Breast epithelium (tissue), 4 donors: ENCODE data around the gene GDNF. TPM values are rescaled to one million over a fixed set of nuclear protein-coding genes. Genes with fewer than 3 reads are reported as not detected.

Source experiments
- DNase-seq, 2 donors: peaks; one replicate each; pipeline ENCODE4 v3.0.0-alpha.2; 2019; ENCODE audit warnings: low spot score in 2 of 2
- H3K27ac ChIP-seq, 2 donors: fragments of 200-600 bp; sonication (generic) in 1 of 2; one replicate each; pipeline ENCODE4 v1.5.1; 2016 to 2019; ENCODE audit warnings: mild to moderate bottlenecking in 1 of 2
- H3K27me3 ChIP-seq, 2 donors: fragments of 200-600 bp; sonication (generic) in 1 of 2; one replicate each; pipeline versions ENCODE4 v1.5.1 to v1.6.0; 2017 to 2019; ENCODE audit warnings: control low read depth in 1 of 2, mild to moderate bottlenecking in 1 of 2
- H3K36me3 ChIP-seq: fragments of 200-600 bp; one replicate; pipeline ENCODE4 v1.5.1; 2019
- H3K4me1 ChIP-seq, 2 donors: fragments of 200-600 bp; sonication (generic); one replicate each; pipeline ENCODE4 v1.5.1; 2016 to 2019; ENCODE audit warnings: control low read depth in 1 of 2
- H3K4me3 ChIP-seq, 3 donors: fragments of 200-600 bp; sonication (generic); 1 replicate in 2 of 3; 2 replicates in 1 of 3; pipeline ENCODE4 v1.5.1; 2016 to 2019; ENCODE audit warnings: mild to moderate bottlenecking in 3 of 3, moderate library complexity in 2 of 3
- H3K9me3 ChIP-seq, 2 donors: fragments of 200-600 bp; sonication (generic) in 1 of 2; one replicate each; pipeline ENCODE4 v1.5.1; 2016 to 2019; ENCODE audit warnings: control low read depth in 1 of 2
- POLR2A ChIP-seq: fragments of 450-650 bp; IDR thresholded peaks from one replicate; pipeline ENCODE4 v1.6.1; 2016; ENCODE audit warnings: antibody characterized with exemption, mild to moderate bottlenecking, moderate library complexity
- POLR2AphosphoS5 ChIP-seq, 3 donors: sonication (generic); formaldehyde crosslinking; IDR thresholded peaks; one replicate each; pipeline ENCODE4 v1.6.1; 2017; ENCODE audit warnings: antibody characterized with exemption in 3 of 3
- intact Hi-C: fragments of 100-400 bp; cut with DNase I; formaldehyde crosslinking; loops from one replicate; pipeline ENCODE4 v1.15.1; 2023; ENCODE audit warnings: low total_unique reads
- total RNA-seq, 3 donors: library from RNA; depleted of rRNA; stranded (reverse); fragments of >200 nt; gene quantifications; one replicate each; pipeline ENCODE4 v1.1.0, GENCODE V29; 2016
- TF ChIP-seq, protein P1 (sequence below), 3 donors: fragments of 450-650 bp; IDR thresholded peaks; one replicate each; pipeline ENCODE4 v1.5.1; 2016 to 2017; ENCODE audit warnings: antibody characterized with exemption in 3 of 3, mild to moderate bottlenecking in 3 of 3, moderate library complexity in 3 of 3

The GDNF gene
- total RNA-seq, 3 donors from 2014 or later, result 0.15 to 0.33 TPM; not detected in 1

DNA sequence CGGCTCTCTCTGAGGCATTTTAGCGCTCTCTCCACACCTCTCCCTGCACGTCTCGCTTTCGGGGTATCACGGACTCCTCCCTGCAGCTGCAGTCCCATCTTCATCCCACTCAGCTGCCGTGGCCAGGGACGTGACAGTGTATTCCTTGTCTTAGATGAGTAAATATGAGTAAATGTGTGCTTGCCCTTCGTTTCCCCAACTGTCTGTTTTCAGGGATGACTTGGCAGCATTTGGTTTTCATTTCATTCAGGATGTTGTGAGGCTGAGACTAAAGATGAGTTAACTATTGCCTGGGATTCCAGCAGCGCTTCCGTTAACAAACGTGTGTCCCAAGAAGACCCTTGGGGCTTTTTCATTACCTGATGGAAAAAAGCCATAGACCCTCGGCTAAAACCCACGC, 29.5 kb downstream of the GDNF start:
- intact Hi-C loops, result no loop called here
- TF ChIP-seq POLR2AphosphoS5 (IDR thresholded peaks at IDR 0.05) (no peak), POLR2A (no peak)
- TF ChIP-seq, protein P1, sequence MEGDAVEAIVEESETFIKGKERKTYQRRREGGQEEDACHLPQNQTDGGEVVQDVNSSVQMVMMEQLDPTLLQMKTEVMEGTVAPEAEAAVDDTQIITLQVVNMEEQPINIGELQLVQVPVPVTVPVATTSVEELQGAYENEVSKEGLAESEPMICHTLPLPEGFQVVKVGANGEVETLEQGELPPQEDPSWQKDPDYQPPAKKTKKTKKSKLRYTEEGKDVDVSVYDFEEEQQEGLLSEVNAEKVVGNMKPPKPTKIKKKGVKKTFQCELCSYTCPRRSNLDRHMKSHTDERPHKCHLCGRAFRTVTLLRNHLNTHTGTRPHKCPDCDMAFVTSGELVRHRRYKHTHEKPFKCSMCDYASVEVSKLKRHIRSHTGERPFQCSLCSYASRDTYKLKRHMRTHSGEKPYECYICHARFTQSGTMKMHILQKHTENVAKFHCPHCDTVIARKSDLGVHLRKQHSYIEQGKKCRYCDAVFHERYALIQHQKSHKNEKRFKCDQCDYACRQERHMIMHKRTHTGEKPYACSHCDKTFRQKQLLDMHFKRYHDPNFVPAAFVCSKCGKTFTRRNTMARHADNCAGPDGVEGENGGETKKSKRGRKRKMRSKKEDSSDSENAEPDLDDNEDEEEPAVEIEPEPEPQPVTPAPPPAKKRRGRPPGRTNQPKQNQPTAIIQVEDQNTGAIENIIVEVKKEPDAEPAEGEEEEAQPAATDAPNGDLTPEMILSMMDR (IDR thresholded peaks at IDR 0.05), result no peak
- peak overlapping the region in 1 of 3 donors; percentile 37 for H3K4me3 ChIP-seq
- no peaks in the 10 kb centered on the region for H3K9me3 ChIP-seq
- no peaks in the 10 kb centered on the region for H3K4me1 ChIP-seq
- no peak for DNase-seq
- H3K27ac ChIP-seq, result no peak overlapping the region
- no peaks in the 10 kb centered on the region for H3K27me3 ChIP-seq
- H3K36me3 ChIP-seq, result no peaks in the 10 kb centered on the region

DNA sequence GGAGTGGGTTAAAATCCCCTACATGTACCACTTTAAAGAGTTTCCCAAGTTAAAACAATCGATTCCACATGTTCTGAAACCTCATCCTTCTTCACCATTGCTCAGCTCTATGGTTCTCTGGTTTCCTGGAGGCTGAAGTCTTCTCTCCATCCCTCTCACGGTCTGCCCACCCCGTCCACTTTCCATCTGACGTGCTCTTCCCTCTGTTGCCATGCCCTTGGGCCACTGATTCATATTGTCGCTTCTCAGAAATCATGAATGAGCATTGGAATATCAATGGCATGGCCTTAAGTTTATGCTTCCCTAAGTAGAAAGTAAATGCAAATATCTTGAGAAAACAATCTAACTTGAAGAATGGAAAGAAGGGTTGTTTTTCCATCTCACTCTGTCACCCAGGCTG, 30.9 kb downstream of the GDNF start:
- no peaks in the 10 kb centered on the region for H3K27me3 ChIP-seq
- no peak overlapping the region for H3K27ac ChIP-seq
- no peaks in the 10 kb centered on the region for H3K9me3 ChIP-seq
- DNase-seq, result no peak
- intact Hi-C loops, result no loop called here
- H3K4me1 ChIP-seq, result no peaks in the 10 kb centered on the region
- H3K4me3 ChIP-seq, result no peak overlapping the region
- TF ChIP-seq POLR2AphosphoS5 (IDR thresholded peaks at IDR 0.05) (no peak), POLR2A (no peak)
- TF ChIP-seq, protein P1 (IDR thresholded peaks at IDR 0.05), result no peak
- H3K36me3 ChIP-seq, result no peaks in the 10 kb centered on the region

DNA sequence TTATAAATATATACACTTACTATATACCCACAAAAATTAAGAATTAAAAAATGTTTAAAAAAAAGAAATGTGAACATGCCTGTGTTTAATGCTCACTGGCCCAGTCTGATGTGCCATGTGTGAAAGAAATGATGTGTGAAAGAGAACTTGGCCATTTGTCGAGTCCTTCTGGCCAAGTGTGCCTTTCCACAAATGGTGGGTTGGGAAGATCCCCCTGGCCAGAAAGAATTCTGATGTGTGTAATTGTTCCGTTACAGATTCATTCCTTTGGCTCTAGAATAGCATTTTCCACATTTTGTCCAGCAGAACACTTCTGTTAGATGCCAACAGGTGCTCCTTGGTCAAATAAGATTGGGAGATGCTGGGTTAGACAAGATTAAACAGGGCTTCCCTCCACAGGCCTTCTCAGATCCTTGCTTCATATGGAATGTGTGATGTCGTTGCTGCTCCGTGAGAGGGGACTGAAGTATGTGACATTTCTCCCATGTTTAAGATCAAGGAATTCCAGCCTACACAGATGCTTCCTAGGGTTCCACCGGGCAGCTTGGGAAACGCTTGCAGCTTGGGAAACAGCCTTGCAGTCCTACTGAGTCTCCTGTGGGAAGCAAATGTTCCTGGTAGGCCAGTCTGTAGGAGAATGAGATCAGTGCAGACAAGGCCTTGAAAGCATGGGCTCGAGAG, 32.1 kb downstream of the GDNF start:
- Histone ChIP-seq H3K4me1 (no peaks in the 10 kb centered on the region), H3K9me3 (no peaks in the 10 kb centered on the region), H3K36me3 (no peaks in the 10 kb centered on the region), H3K27me3 (no peaks in the 10 kb centered on the region), H3K4me3 (no peak overlapping the region), H3K27ac (no peak overlapping the region)
- intact Hi-C loops, result no loop called here
- DNase-seq, result no peak
- no peak for TF ChIP-seq POLR2A
- TF ChIP-seq, protein P1 (IDR thresholded peaks at IDR 0.05), result no peak
- TF ChIP-seq POLR2AphosphoS5 (IDR thresholded peaks at IDR 0.05), result no peak

DNA sequence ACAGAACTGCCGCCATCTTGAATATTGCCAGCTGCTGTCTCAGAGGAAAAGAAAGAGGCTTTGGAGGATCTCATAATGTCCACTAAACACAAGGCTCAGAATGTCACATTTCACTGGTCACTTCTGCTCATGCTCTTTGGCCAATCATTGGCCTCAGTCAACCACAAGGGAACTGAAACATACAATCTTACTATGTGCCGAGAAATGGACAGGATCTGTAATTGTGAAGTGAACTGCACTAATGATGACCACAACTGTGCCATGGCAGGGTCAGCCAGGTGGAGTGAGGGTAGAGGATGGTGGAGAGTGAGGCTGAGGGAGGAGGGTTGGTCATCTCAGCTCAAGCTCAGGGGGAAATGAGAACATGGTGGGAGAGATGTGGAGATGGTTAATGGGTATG, 32.8 kb downstream of the GDNF start:
- DNase-seq, result no peak
- Histone ChIP-seq H3K36me3 (no peaks in the 10 kb centered on the region), H3K27me3 (no peaks in the 10 kb centered on the region), H3K27ac (no peak overlapping the region), H3K4me1 (no peaks in the 10 kb centered on the region), H3K4me3 (no peak overlapping the region), H3K9me3 (no peaks in the 10 kb centered on the region)
- intact Hi-C loops, result no loop called here
- TF ChIP-seq POLR2AphosphoS5 (IDR thresholded peaks at IDR 0.05) (no peak), POLR2A (no peak)
- TF ChIP-seq, protein P1 (IDR thresholded peaks at IDR 0.05), result no peak

DNA sequence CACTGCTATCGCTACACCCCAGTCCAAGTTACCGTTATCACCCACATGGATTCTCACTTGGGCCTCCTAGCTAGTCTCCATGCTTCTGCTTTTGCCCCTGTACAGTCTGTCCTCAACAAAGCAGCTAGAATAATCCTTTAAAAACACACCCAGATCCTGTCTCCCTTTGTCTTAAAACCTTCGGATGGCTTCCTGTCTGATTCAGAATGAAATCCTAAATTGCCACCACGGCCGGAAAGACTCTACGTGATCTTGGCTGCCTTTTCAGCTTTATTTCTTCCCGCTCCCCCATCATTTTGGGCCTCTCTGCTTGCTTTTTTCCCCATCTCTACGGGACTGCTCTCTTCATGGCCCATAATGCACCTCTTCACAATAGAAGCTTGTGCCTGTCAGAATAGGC, 33.4 kb downstream of the GDNF start:
- Histone ChIP-seq H3K27ac (no peak overlapping the region), H3K9me3 (no peaks in the 10 kb centered on the region), H3K27me3 (no peaks in the 10 kb centered on the region), H3K4me1 (no peaks in the 10 kb centered on the region), H3K36me3 (no peaks in the 10 kb centered on the region), H3K4me3 (no peak overlapping the region)
- no peak for TF ChIP-seq POLR2AphosphoS5 (IDR thresholded peaks at IDR 0.05)
- TF ChIP-seq, protein P1 (IDR thresholded peaks at IDR 0.05), result no peak
- TF ChIP-seq POLR2A, result no peak
- intact Hi-C loops, result no loop called here
- DNase-seq, result no peak
